ENCODE measurements around the gene GXYLT2.

DNA sequence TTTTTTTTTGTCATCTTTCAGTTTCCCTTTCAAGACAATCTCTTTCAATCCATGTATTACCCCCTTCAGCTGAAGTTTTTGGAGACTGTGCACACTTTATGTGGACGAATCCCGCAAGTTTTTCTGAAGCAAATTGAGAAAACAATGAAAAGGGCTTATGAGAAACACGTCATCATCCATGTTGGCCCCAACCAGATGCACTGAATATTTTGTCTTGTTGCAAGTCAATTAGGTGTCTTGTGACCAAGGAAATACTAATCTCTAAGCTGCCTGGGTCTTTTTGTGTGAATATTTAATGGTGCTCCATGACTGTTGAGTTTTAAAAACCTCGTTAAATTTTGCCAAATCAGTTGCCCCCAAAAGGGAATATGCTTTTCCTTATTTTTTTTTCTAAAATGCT, 87.1 kb downstream of the GXYLT2 start:
- TF ChIP-seq, protein P1, sequence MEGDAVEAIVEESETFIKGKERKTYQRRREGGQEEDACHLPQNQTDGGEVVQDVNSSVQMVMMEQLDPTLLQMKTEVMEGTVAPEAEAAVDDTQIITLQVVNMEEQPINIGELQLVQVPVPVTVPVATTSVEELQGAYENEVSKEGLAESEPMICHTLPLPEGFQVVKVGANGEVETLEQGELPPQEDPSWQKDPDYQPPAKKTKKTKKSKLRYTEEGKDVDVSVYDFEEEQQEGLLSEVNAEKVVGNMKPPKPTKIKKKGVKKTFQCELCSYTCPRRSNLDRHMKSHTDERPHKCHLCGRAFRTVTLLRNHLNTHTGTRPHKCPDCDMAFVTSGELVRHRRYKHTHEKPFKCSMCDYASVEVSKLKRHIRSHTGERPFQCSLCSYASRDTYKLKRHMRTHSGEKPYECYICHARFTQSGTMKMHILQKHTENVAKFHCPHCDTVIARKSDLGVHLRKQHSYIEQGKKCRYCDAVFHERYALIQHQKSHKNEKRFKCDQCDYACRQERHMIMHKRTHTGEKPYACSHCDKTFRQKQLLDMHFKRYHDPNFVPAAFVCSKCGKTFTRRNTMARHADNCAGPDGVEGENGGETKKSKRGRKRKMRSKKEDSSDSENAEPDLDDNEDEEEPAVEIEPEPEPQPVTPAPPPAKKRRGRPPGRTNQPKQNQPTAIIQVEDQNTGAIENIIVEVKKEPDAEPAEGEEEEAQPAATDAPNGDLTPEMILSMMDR (IDR thresholded peaks at IDR 0.05) = no peak
- no peak for TF ChIP-seq POLR2AphosphoS5 (IDR thresholded peaks at IDR 0.05; ENCODE audit: low read depth, low read length)
- TF ChIP-seq, protein P2, sequence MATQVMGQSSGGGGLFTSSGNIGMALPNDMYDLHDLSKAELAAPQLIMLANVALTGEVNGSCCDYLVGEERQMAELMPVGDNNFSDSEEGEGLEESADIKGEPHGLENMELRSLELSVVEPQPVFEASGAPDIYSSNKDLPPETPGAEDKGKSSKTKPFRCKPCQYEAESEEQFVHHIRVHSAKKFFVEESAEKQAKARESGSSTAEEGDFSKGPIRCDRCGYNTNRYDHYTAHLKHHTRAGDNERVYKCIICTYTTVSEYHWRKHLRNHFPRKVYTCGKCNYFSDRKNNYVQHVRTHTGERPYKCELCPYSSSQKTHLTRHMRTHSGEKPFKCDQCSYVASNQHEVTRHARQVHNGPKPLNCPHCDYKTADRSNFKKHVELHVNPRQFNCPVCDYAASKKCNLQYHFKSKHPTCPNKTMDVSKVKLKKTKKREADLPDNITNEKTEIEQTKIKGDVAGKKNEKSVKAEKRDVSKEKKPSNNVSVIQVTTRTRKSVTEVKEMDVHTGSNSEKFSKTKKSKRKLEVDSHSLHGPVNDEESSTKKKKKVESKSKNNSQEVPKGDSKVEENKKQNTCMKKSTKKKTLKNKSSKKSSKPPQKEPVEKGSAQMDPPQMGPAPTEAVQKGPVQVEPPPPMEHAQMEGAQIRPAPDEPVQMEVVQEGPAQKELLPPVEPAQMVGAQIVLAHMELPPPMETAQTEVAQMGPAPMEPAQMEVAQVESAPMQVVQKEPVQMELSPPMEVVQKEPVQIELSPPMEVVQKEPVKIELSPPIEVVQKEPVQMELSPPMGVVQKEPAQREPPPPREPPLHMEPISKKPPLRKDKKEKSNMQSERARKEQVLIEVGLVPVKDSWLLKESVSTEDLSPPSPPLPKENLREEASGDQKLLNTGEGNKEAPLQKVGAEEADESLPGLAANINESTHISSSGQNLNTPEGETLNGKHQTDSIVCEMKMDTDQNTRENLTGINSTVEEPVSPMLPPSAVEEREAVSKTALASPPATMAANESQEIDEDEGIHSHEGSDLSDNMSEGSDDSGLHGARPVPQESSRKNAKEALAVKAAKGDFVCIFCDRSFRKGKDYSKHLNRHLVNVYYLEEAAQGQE (IDR thresholded peaks at IDR 0.05; ENCODE audit: insufficient read depth in 1 of 2, low read depth in 2 of 2, low read length in 1 of 2) = no peak
- no peak for TF ChIP-seq TCF7L2 (IDR thresholded peaks at IDR 0.05; ENCODE audit: low read depth, low read length)
